HCT116 (cell line): ENCODE measurements around the gene ALDH2.

Experiments used
- ATF3 ChIP-seq: IDR thresholded peaks from 2 replicates; pipeline ENCODE4 v1.6.1; 2012
- CTCF ChIP-seq, 3 experiments: fragments of 200-600 bp in 1 of 3; sonication (generic) in 1 of 3; IDR thresholded peaks in 2 of 3; conservative IDR thresholded peaks in 1 of 3; 2 replicates each; pipeline ENCODE4 v1.5.1; 2012 to 2017; ENCODE audit warnings: low read depth in 2 of 3, low read length in 2 of 3, antibody characterized with exemption in 1 of 3, borderline replicate concordance in 1 of 3, control low read depth in 1 of 3, mild to moderate bottlenecking in 1 of 3, mixed read lengths in 1 of 3, mixed run types in 1 of 3, moderate library complexity in 1 of 3; ENCODE audit not compliant: insufficient read depth in 1 of 3
- EZH2 ChIP-seq: fragments of 200-600 bp; sonication (generic); IDR thresholded peaks from 2 replicates; pipeline ENCODE4 v1.6.1; 2017; ENCODE audit warnings: antibody characterized with exemption, mixed run types
- JUND ChIP-seq: IDR thresholded peaks from 2 replicates; pipeline ENCODE4 v1.6.1; 2012
- POLR2A ChIP-seq: IDR thresholded peaks from 2 replicates; pipeline ENCODE4 v1.7.0; 2011; ENCODE audit warnings: borderline replicate concordance; ENCODE audit not compliant: insufficient read depth, insufficient read length; ENCODE audit errors: extremely low read depth
- POLR2AphosphoS5 ChIP-seq: IDR thresholded peaks from 2 replicates; pipeline ENCODE4 v1.6.1; 2011; ENCODE audit warnings: mild to moderate bottlenecking, low read depth, low read length, moderate library complexity
- RAD21 ChIP-seq: IDR thresholded peaks from 2 replicates; pipeline ENCODE4 v1.6.1; 2012; ENCODE audit warnings: low read depth, mild to moderate bottlenecking
- TCF7L2 ChIP-seq: IDR thresholded peaks from 2 replicates; pipeline ENCODE4 v1.7.0; 2011; ENCODE audit warnings: borderline replicate concordance, inconsistent platforms; ENCODE audit not compliant: insufficient read depth, insufficient read length; ENCODE audit errors: extremely low read depth
- TF ChIP-seq, protein P1 (sequence below): IDR thresholded peaks from 2 replicates; pipeline ENCODE4 v1.6.1; 2012; ENCODE audit warnings: low read depth
- TF ChIP-seq, protein P2 (sequence below): IDR thresholded peaks from 2 replicates; pipeline ENCODE4 v1.6.1; 2012

DNA sequence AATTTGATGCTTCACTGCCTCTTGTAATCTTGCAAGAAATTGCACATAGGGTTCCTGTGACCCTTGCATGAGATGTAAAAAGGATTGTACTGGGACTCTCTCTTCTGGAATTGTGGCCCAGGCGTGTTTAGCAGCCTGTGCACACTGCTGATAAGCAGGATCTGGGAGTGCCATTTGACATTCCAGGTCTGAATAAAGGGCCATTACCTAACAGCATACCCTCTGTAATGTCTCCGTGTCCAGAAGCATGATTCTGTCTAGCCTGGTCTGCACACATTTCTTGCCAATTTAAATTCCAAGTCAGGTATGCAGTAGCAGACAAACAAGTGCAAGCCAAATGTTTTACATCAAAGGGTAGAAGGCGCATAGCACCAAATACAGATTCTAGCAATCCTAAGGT is 57.2 kb downstream of the ALDH2 start:
- no peak for TF ChIP-seq CTCF (IDR thresholded peaks at IDR 0.05 in 2 of 3, conservative IDR thresholded peaks at IDR 0.05 in 1 of 3; ENCODE audit: borderline replicate concordance in 1 of 3, insufficient read depth in 1 of 3, low read depth in 2 of 3, low read length in 2 of 3)
- TF ChIP-seq, protein P1, sequence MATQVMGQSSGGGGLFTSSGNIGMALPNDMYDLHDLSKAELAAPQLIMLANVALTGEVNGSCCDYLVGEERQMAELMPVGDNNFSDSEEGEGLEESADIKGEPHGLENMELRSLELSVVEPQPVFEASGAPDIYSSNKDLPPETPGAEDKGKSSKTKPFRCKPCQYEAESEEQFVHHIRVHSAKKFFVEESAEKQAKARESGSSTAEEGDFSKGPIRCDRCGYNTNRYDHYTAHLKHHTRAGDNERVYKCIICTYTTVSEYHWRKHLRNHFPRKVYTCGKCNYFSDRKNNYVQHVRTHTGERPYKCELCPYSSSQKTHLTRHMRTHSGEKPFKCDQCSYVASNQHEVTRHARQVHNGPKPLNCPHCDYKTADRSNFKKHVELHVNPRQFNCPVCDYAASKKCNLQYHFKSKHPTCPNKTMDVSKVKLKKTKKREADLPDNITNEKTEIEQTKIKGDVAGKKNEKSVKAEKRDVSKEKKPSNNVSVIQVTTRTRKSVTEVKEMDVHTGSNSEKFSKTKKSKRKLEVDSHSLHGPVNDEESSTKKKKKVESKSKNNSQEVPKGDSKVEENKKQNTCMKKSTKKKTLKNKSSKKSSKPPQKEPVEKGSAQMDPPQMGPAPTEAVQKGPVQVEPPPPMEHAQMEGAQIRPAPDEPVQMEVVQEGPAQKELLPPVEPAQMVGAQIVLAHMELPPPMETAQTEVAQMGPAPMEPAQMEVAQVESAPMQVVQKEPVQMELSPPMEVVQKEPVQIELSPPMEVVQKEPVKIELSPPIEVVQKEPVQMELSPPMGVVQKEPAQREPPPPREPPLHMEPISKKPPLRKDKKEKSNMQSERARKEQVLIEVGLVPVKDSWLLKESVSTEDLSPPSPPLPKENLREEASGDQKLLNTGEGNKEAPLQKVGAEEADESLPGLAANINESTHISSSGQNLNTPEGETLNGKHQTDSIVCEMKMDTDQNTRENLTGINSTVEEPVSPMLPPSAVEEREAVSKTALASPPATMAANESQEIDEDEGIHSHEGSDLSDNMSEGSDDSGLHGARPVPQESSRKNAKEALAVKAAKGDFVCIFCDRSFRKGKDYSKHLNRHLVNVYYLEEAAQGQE, result no peak
- TF ChIP-seq POLR2A, result no peak
- no peak for TF ChIP-seq EZH2
- TF ChIP-seq POLR2AphosphoS5, result no peak
- TF ChIP-seq, protein P2, sequence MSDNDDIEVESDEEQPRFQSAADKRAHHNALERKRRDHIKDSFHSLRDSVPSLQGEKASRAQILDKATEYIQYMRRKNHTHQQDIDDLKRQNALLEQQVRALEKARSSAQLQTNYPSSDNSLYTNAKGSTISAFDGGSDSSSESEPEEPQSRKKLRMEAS, result no peak
- no peak for TF ChIP-seq ATF3
- no peak for TF ChIP-seq TCF7L2
- no peak for TF ChIP-seq JUND
- TF ChIP-seq RAD21, result no peak
